Endothelial cell of umbilical vein (primary cell): ENCODE measurements around the gene SLC30A1. TPM values are rescaled to one million over a fixed set of nuclear protein-coding genes. Genes with fewer than 3 reads are reported as not detected.

Experiments used
- BruUV-seq: library from RNA; stranded (reverse); fragments of 400-500 nt; replicated peaks from 2 replicates; lab custom pipeline; 2021; lab: Mats Ljungman, UMichigan
- CTCF ChIA-PET: fragments of 300-600, 350-600 bp; sonication (Branson Sonifier 250); formaldehyde crosslinking; loops from one replicate; lab custom pipeline; 2021; ENCODE audit warnings: antibody characterized with exemption, inconsistent platforms; lab: Charles Lee
- POLR2A ChIA-PET: fragments of 300-600, 350-600 bp; sonication (Branson Sonifier 250); formaldehyde crosslinking; loops from one replicate; lab custom pipeline; 2021; ENCODE audit warnings: antibody characterized with exemption, inconsistent platforms; lab: Charles Lee
- DNase-seq: peaks from one replicate; pipeline ENCODE4 v3.0.0-alpha.2; 2011; ENCODE audit warnings: low read depth, low spot score
- FAIRE-seq: peaks from 2 replicates; lab custom pipeline; 2011; peaks lifted over from hg19 to GRCh38; lab: Jason Lieb, UNC
- H2AFZ ChIP-seq: 2 replicates; pipeline ENCODE4 v1.6.0; 2012; ENCODE audit warnings: low read depth, low read length, control low read depth, inconsistent platforms
- H3K27ac ChIP-seq: 2 replicates; pipeline ENCODE4 v1.5.1; 2011; ENCODE audit warnings: low read depth, mild to moderate bottlenecking, control low read depth, low read length, moderate library complexity; ENCODE audit not compliant: insufficient read depth
- H3K27me3 ChIP-seq, 2 experiments: 2 replicates each; pipeline versions ENCODE4 v1.6.0 to v1.6.1; 2011; ENCODE audit warnings: low read length in 2 of 2, mixed read lengths in 1 of 2; ENCODE audit not compliant: control insufficient read depth in 2 of 2, insufficient read depth in 2 of 2
- H3K36me3 ChIP-seq, 2 experiments: 2 replicates in 1 of 2; 3 replicates in 1 of 2; pipeline ENCODE4 v1.5.1; 2011; ENCODE audit warnings: low read length in 2 of 2, mild to moderate bottlenecking in 1 of 2, moderate library complexity in 1 of 2; ENCODE audit not compliant: control insufficient read depth in 2 of 2, insufficient read depth in 2 of 2; ENCODE audit errors: extremely low read depth in 1 of 2
- H3K4me1 ChIP-seq: 3 replicates; pipeline ENCODE4 v1.5.1; 2011; ENCODE audit warnings: mild to moderate bottlenecking, low read length; ENCODE audit not compliant: control insufficient read depth, insufficient read depth; ENCODE audit errors: extremely low read depth
- H3K4me2 ChIP-seq: 2 replicates; pipeline ENCODE4 v1.6.1; 2011; ENCODE audit warnings: low read length, control low read depth, mixed read lengths; ENCODE audit not compliant: insufficient read depth
- H3K4me3 ChIP-seq, 3 experiments: fragments of 200-600 bp in 1 of 3; sonication (generic), shearing (Covaris generic) in 1 of 3; replicated peaks in 1 of 3; 2 replicates each; pipeline ENCODE4 v1.5.1; 2011 to 2016; ENCODE audit warnings: control low read depth in 3 of 3, low read length in 3 of 3, mild to moderate bottlenecking in 2 of 3, inconsistent platforms in 1 of 3, low read depth in 1 of 3, moderate library complexity in 1 of 3; ENCODE audit not compliant: insufficient read depth in 1 of 3
- H3K79me2 ChIP-seq: 2 replicates; pipeline ENCODE4 v1.6.0; 2012; ENCODE audit warnings: low read length, inconsistent platforms; ENCODE audit not compliant: control insufficient read depth, insufficient read depth
- H3K9ac ChIP-seq: replicated peaks from 2 replicates; pipeline ENCODE3; 2011; ENCODE audit warnings: low read length, control low read depth; ENCODE audit not compliant: insufficient read depth; ENCODE audit errors: extremely low read depth
- H3K9me1 ChIP-seq: replicated peaks from 3 replicates; pipeline ENCODE4 v1.6.0; 2011; ENCODE audit warnings: mild to moderate bottlenecking, low read length; ENCODE audit not compliant: control insufficient read depth, insufficient read depth; ENCODE audit errors: extremely low read depth
- H3K9me3 ChIP-seq: replicated peaks from 2 replicates; pipeline ENCODE4 v1.5.1; 2012; ENCODE audit warnings: low read length, inconsistent platforms; ENCODE audit not compliant: control insufficient read depth, insufficient read depth
- H4K20me1 ChIP-seq: replicated peaks from 2 replicates; pipeline ENCODE3; 2011; ENCODE audit warnings: mild to moderate bottlenecking, low read length; ENCODE audit not compliant: control insufficient read depth, insufficient read depth; ENCODE audit errors: extremely low read depth
- EZH2 ChIP-seq: IDR thresholded peaks from 2 replicates; pipeline ENCODE4 v1.6.1; 2012; ENCODE audit warnings: borderline replicate concordance, low read depth, mild to moderate bottlenecking, moderate library complexity, low read length, inconsistent platforms; ENCODE audit not compliant: severe bottlenecking
- FOS ChIP-seq: IDR thresholded peaks from 2 replicates; pipeline ENCODE4 v1.6.1; 2011; ENCODE audit warnings: mild to moderate bottlenecking, low read length, moderate library complexity, borderline replicate concordance; ENCODE audit not compliant: insufficient read depth
- GATA2 ChIP-seq: IDR thresholded peaks from 2 replicates; pipeline ENCODE4 v1.7.0; 2011; ENCODE audit warnings: low read depth, mild to moderate bottlenecking, moderate library complexity, mixed read lengths, low read length; ENCODE audit not compliant: insufficient read length, insufficient read depth
- JUN ChIP-seq: IDR thresholded peaks from 2 replicates; pipeline ENCODE4 v1.6.1; 2011; ENCODE audit warnings: borderline replicate concordance, low read depth; ENCODE audit not compliant: insufficient read length, insufficient read depth
- MYC ChIP-seq: IDR thresholded peaks from one replicate; pipeline ENCODE4 v1.6.1; 2011; ENCODE audit warnings: mild to moderate bottlenecking, low read depth, low read length
- POLR2A ChIP-seq: IDR thresholded peaks from 2 replicates; pipeline ENCODE4 v1.6.1; 2012; ENCODE audit warnings: low read depth, mild to moderate bottlenecking, control low read depth, low read length
- POLR2AphosphoS5 ChIP-seq: IDR thresholded peaks from 2 replicates; pipeline ENCODE4 v1.6.1; 2012; ENCODE audit warnings: low read depth, mild to moderate bottlenecking, control low read depth, low read length, moderate library complexity; ENCODE audit not compliant: insufficient read depth
- dilution Hi-C: fragments of 300-500 bp; cut with MboI; formaldehyde crosslinking; loops from one replicate; pipeline ENCODE4 v1.15.0; 2019; ENCODE audit warnings: low sequenced_read_pairs; ENCODE audit not compliant: extremely low pct_ligation_motif_present
- intact Hi-C: fragments of 100-400 bp; cut with micrococcal nuclease; formaldehyde crosslinking; loops from one replicate; pipeline ENCODE4 v1.10.0; 2022
- polyA plus RNA-seq, 4 experiments: library from polyadenylated mRNA; depleted of rRNA in 3 of 4; stranded (reverse) in 3 of 4; unstranded in 1 of 4; fragments of >200 nt; gene quantifications; 2 replicates each; pipeline versions ENCODE4 v1.2.1 to v1.2.3, GENCODE V29; 2011 to 2012; ENCODE audit warnings: missing spikeins in 1 of 4
- total RNA-seq: library from RNA; stranded (reverse); gene quantifications from 2 replicates; pipeline ENCODE4 v1.2.3, GENCODE V29; 2021
- TF ChIP-seq, protein P1 (sequence below): IDR thresholded peaks from 2 replicates; pipeline ENCODE4 v1.6.1; 2011; ENCODE audit not compliant: insufficient read depth, insufficient read length
- TF ChIP-seq, protein P2 (sequence below), 2 donors: IDR thresholded peaks; 1 replicate in 1 of 2; 2 replicates in 1 of 2; pipeline ENCODE4 v1.5.1; 2011; ENCODE audit warnings: low read length in 2 of 2, mild to moderate bottlenecking in 2 of 2, moderate library complexity in 2 of 2, control low read depth in 1 of 2, inconsistent platforms in 1 of 2, low read depth in 1 of 2; ENCODE audit not compliant: insufficient read depth in 1 of 2; ENCODE audit errors: extremely low read depth in 1 of 2

SLC30A1 gene
- total and polyA plus RNA-seq, 2 donors (not counting 3 experiments of a cell fraction or from before 2014, with no cell fraction given), result 5.5 to 21.5 TPM

DNA sequence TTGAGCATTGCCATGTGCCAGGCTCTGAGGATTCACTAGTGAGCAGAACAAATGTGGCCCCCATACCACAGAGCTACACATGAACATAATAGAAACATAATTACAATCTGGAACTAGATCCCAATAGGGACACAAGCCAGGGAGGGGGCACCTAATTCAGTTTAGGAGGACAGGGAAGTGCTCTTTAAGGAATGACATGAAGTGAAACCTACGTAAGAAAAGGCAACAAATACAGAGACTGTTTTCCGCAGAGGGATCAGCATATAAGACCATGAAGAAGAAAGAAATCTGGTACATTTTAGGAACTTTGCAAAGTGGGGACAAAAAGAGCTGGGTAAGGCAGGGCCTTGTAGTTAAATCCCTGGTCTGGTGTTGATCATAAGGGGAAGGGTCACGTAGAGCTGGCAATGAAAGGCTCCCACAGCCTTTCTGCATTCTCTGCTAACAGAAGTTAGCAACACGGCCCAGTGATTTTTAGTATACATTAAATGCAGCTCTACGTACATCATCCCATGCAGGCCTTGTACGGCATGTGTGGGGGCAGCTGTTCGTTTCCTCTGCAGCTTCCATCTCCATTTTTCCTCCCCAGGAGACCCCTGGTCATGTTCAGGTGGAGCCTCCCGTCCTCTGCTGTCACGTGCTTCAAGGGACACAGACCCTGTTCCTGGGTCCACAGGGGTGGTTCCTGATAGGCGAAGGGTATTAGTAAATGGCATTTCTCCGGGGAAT, 26.8 kb upstream of the SLC30A1 start:
- Histone ChIP-seq H3K36me3 (no peaks in the 10 kb centered on the region), H3K4me1 (peaks cover 5% of the 10 kb centered on the region), H3K9ac (no peak overlapping the region), H3K27me3 (no peaks in the 10 kb centered on the region), H3K27ac (no peak overlapping the region), H3K9me3 (no peaks in the 10 kb centered on the region), H3K79me2 (no peaks in the 10 kb centered on the region), H3K4me2 (no peak overlapping the region), H2AFZ (no peak overlapping the region), H3K4me3 (no peak overlapping the region), H4K20me1 (no peaks in the 10 kb centered on the region), H3K9me1 (no peaks in the 10 kb centered on the region)
- intact Hi-C loops (no loop called here), dilution Hi-C loops (no loop called here)
- POLR2A ChIA-PET, result no interaction called here
- no peak for FAIRE-seq
- CTCF ChIA-PET, result interaction anchor here (1.0 to 1.7 kb wide), 3 partner anchors 9 to 19 kb away, joined by 3 to 7 read pairs (median 4); no protein-coding TSS in a partner anchor
- BruUV-seq, result no TSS peak
- TF ChIP-seq, protein P1, sequence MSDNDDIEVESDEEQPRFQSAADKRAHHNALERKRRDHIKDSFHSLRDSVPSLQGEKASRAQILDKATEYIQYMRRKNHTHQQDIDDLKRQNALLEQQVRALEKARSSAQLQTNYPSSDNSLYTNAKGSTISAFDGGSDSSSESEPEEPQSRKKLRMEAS, result no peak
- TF ChIP-seq POLR2AphosphoS5 (no peak), POLR2A (no peak), GATA2 (no peak), JUN (no peak), FOS (no peak), EZH2 (no peak), MYC (no peak)
- TF ChIP-seq, protein P2, sequence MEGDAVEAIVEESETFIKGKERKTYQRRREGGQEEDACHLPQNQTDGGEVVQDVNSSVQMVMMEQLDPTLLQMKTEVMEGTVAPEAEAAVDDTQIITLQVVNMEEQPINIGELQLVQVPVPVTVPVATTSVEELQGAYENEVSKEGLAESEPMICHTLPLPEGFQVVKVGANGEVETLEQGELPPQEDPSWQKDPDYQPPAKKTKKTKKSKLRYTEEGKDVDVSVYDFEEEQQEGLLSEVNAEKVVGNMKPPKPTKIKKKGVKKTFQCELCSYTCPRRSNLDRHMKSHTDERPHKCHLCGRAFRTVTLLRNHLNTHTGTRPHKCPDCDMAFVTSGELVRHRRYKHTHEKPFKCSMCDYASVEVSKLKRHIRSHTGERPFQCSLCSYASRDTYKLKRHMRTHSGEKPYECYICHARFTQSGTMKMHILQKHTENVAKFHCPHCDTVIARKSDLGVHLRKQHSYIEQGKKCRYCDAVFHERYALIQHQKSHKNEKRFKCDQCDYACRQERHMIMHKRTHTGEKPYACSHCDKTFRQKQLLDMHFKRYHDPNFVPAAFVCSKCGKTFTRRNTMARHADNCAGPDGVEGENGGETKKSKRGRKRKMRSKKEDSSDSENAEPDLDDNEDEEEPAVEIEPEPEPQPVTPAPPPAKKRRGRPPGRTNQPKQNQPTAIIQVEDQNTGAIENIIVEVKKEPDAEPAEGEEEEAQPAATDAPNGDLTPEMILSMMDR (IDR thresholded peaks at IDR 0.05; ENCODE audit: extremely low read depth in 1 of 2, insufficient read depth in 1 of 2, low read depth in 1 of 2, low read length in 2 of 2), result no peak
- DNase-seq, result no peak
